ENCODE data around the gene HOXA6. TPM values are rescaled to one million over a fixed set of nuclear protein-coding genes. Genes with fewer than 3 reads are reported as not detected.

The HOXA6 gene
- total and polyA plus RNA-seq, 9 of the 15 experiments (the other 6 are each of a cell fraction or from before 2014, with no cell fraction given): not detected

- intact Hi-C loops (cut with micrococcal nuclease): loop anchor here (5.0 kb wide), 2 partner anchors 382 to 577 kb away; no protein-coding TSS in a partner anchor
- H3K36me3 ChIP-seq (ENCODE audit: control insufficient read depth, insufficient read depth, low read length): no peaks in the 10 kb centered on the region
- ATAC-seq (no peak), DNase-seq (ENCODE audit: extremely low read depth in 1 of 4, low spot score in 3 of 4) (no peak), FAIRE-seq (no peak)
- H3K27me3 ChIP-seq (ENCODE audit: control insufficient read depth in 2 of 2, insufficient read depth in 2 of 2, low read length in 2 of 2): peaks cover 15 to 45% of the 10 kb centered on the region in 2 experiments; a peak in 4 of 5 replicates
- H3K79me2 ChIP-seq (ENCODE audit: control insufficient read depth, insufficient read depth, low read length): no peaks in the 10 kb centered on the region
- no TSS peak for BruUV-seq (replicated peaks)
- H3K9me3 ChIP-seq (replicated peaks; ENCODE audit: control insufficient read depth, insufficient read depth, low read depth, low read length): no peaks in the 10 kb centered on the region
- peaks cover 0 to 14% of the 10 kb centered on the region in 2 experiments; a peak in 1 of 5 replicates for H3K4me1 ChIP-seq (replicated peaks in 1 of 2; ENCODE audit: control insufficient read depth in 2 of 2, insufficient read depth in 2 of 2, low read length in 2 of 2)
- ChIA-PET CTCF (ENCODE audit: low intra/inter-chr PET ratio) (interaction anchor here (1.3 kb wide), 1 partner anchor 826 kb away, joined by 3 read pairs; no protein-coding TSS in a partner anchor), POLR2A (interaction anchor here (0.6 kb wide), 1 partner anchor 1018 kb away, joined by 4 read pairs; no protein-coding TSS in a partner anchor)
- H3K27ac ChIP-seq (ENCODE audit: extremely low read depth, low read depth, low read length): no peak overlapping the region
- no peaks in the 10 kb centered on the region for H3K9me1 ChIP-seq (ENCODE audit: control insufficient read depth, insufficient read depth, low read length)
- no peak for TF ChIP-seq JUND (IDR thresholded peaks at IDR 0.05; ENCODE audit: borderline replicate concordance, low read depth, low read length)
- TF ChIP-seq JUND (tag; IDR thresholded peaks at IDR 0.05; ENCODE audit: borderline replicate concordance, low read depth, low read length): no peak
- TF ChIP-seq ZNF830 (CRISPR knock-in tag; IDR thresholded peaks at IDR 0.05): no peak
- TF ChIP-seq RBM17 (IDR thresholded peaks at IDR 0.05; ENCODE audit: borderline replicate concordance, low read depth, low read length): no peak
- no peak for TF ChIP-seq FOXA3 (CRISPR knock-in tag; conservative IDR thresholded peaks at IDR 0.05 in 1 of 2, IDR thresholded peaks at IDR 0.05 in 1 of 2)
- TF ChIP-seq FOXO4 (CRISPR knock-in tag; IDR thresholded peaks at IDR 0.05): no peak
- TF ChIP-seq ZNF277 (CRISPR knock-in tag; IDR thresholded peaks at IDR 0.05; ENCODE audit: borderline replicate concordance): no peak
- TF ChIP-seq MBD2 (IDR thresholded peaks at IDR 0.05; ENCODE audit: borderline replicate concordance, low read depth): no peak
- TF ChIP-seq KHSRP (IDR thresholded peaks at IDR 0.05): no peak
- no peak for TF ChIP-seq ATF6 (CRISPR knock-in tag; IDR thresholded peaks at IDR 0.05)
- no peak for TF ChIP-seq SIX5 (IDR thresholded peaks at IDR 0.05; ENCODE audit: borderline replicate concordance in 1 of 2, insufficient read depth in 1 of 2, low read depth in 1 of 2, low read length in 2 of 2)
- TF ChIP-seq FOXM1 (IDR thresholded peaks at IDR 0.05; ENCODE audit: low read depth): no peak
- no peak for TF ChIP-seq FOXM1 (CRISPR knock-in tag; IDR thresholded peaks at IDR 0.05; ENCODE audit: low read depth)
- no peak for TF ChIP-seq POLR2B (IDR thresholded peaks at IDR 0.05; ENCODE audit: low read depth, partially characterized antibody)
- no peak overlapping the region for H3K4me2 ChIP-seq (ENCODE audit: insufficient read depth, low read length)
- H3K9ac ChIP-seq (ENCODE audit: insufficient read depth in 1 of 2, low read depth in 2 of 2, low read length in 2 of 2): no peak overlapping the region
- in situ Hi-C loops (cut with MboI): no loop called here
- no peaks in the 10 kb centered on the region for H4K20me1 ChIP-seq (replicated peaks; ENCODE audit: control insufficient read depth, insufficient read depth, low read length)
- no peak overlapping the region for H2AFZ ChIP-seq (ENCODE audit: low read depth, low read length)
- H3K4me3 ChIP-seq: no peak overlapping the region
- 3% methylated on average over 9 of the region's 9 CpGs for WGBS (ENCODE audit: insufficient coverage, low coverage, missing lambda C conversion rate)
These were observed 47.3 kb upstream of the HOXA6 start for GRCh38 chr7:27194686-27195379.
